WTC11 (cell line): Measurements from ENCODE around the gene NDUFS7. TPM values are rescaled to one million over a fixed set of nuclear protein-coding genes. Genes with fewer than 3 reads are reported as not detected.

Experiments used
- ATAC-seq: fragments of 200-7000 bp; cut with Tn5 transposase; 2 replicates; pipeline ENCODE4 v1.10.0; 2021; ENCODE audit warnings: mild to moderate bottlenecking, moderate library complexity
- CTCF ChIA-PET: fragments of 300-600 bp; sonication (Branson Sonifier 250); formaldehyde crosslinking; loops from one replicate; lab custom pipeline; 2021; ENCODE audit warnings: antibody characterized with exemption; lab: Charles Lee
- POLR2A ChIA-PET: fragments of 350-600 bp; sonication (Branson Sonifier 250); formaldehyde crosslinking; loops from one replicate; lab custom pipeline; 2021; ENCODE audit warnings: antibody characterized with exemption; lab: Charles Lee
- DNase-seq: peaks from one replicate; pipeline ENCODE4 v3.0.0; 2021; ENCODE audit warnings: low spot score
- H3K27ac Mint-ChIP-seq: 2 replicates; pipeline ENCODE4 v1.8.0; 2021; ENCODE audit warnings: mixed read lengths
- H3K27me3 Mint-ChIP-seq: 2 replicates; pipeline ENCODE4 v1.8.0; 2021; ENCODE audit warnings: low read depth, mild to moderate bottlenecking, moderate library complexity, mixed read lengths
- H3K36me3 Mint-ChIP-seq: 2 replicates; pipeline ENCODE4 v1.8.0; 2021; ENCODE audit warnings: mixed read lengths
- H3K4me1 Mint-ChIP-seq: 2 replicates; pipeline ENCODE4 v1.8.0; 2022; ENCODE audit warnings: mixed read lengths
- H3K4me3 Mint-ChIP-seq: 2 replicates; pipeline ENCODE4 v1.8.0; 2021; ENCODE audit warnings: mild to moderate bottlenecking, moderate library complexity, mixed read lengths
- H3K9me3 Mint-ChIP-seq: 2 replicates; pipeline ENCODE4 v1.8.0; 2021; ENCODE audit warnings: mixed read lengths
- CREM ChIP-seq: sonication (generic); formaldehyde crosslinking; IDR thresholded peaks from 2 replicates; pipeline ENCODE4 v1.8.1; 2022; ENCODE audit warnings: mild to moderate bottlenecking, missing genetic modification reagents, moderate library complexity
- ESRRA ChIP-seq: sonication (generic); formaldehyde crosslinking; IDR thresholded peaks from 2 replicates; pipeline ENCODE4 v1.8.1; 2022; ENCODE audit warnings: mild to moderate bottlenecking, missing genetic modification reagents, borderline replicate concordance
- ETV6 ChIP-seq: sonication (generic); formaldehyde crosslinking; IDR thresholded peaks from 2 replicates; pipeline ENCODE4 v1.8.1; 2022; ENCODE audit warnings: mild to moderate bottlenecking, missing genetic modification reagents
- FOXP1 ChIP-seq: sonication (generic); formaldehyde crosslinking; IDR thresholded peaks from 2 replicates; pipeline ENCODE4 v1.8.0; 2022; ENCODE audit warnings: missing genetic modification reagents, mild to moderate bottlenecking, moderate library complexity, borderline replicate concordance
- IRF2 ChIP-seq: sonication (generic); formaldehyde crosslinking; IDR thresholded peaks from 2 replicates; pipeline ENCODE4 v1.8.0; 2022; ENCODE audit warnings: low read depth, missing genetic modification reagents, borderline replicate concordance
- MYBL2 ChIP-seq: sonication (generic); formaldehyde crosslinking; IDR thresholded peaks from 2 replicates; pipeline ENCODE4 v1.8.1; 2023; ENCODE audit warnings: mild to moderate bottlenecking, moderate library complexity, missing genetic modification reagents
- NR2C2 ChIP-seq: sonication (generic); formaldehyde crosslinking; IDR thresholded peaks from 2 replicates; pipeline ENCODE4 v1.8.0; 2022; ENCODE audit warnings: mild to moderate bottlenecking, missing genetic modification reagents
- SMAD3 ChIP-seq: sonication (generic); formaldehyde crosslinking; IDR thresholded peaks from 2 replicates; pipeline ENCODE4 v1.8.0; 2022; ENCODE audit warnings: missing genetic modification reagents, mild to moderate bottlenecking, borderline replicate concordance
- SMAD4 ChIP-seq: sonication (generic); formaldehyde crosslinking; IDR thresholded peaks from 2 replicates; pipeline ENCODE4 v1.8.0; 2022; ENCODE audit warnings: mild to moderate bottlenecking, missing genetic modification reagents
- TEAD1 ChIP-seq: sonication (generic); formaldehyde crosslinking; IDR thresholded peaks from 2 replicates; pipeline ENCODE4 v1.8.0; 2022; ENCODE audit warnings: mild to moderate bottlenecking, missing genetic modification reagents
- TEAD4 ChIP-seq: sonication (generic); formaldehyde crosslinking; IDR thresholded peaks from 2 replicates; pipeline ENCODE4 v1.8.0; 2022; ENCODE audit warnings: mild to moderate bottlenecking, missing genetic modification reagents
- ZNF121 ChIP-seq: sonication (generic); formaldehyde crosslinking; IDR thresholded peaks from 2 replicates; pipeline ENCODE4 v1.8.0; 2023; ENCODE audit warnings: missing genetic modification reagents
- ZNF138 ChIP-seq: sonication (generic); formaldehyde crosslinking; conservative IDR thresholded peaks from 2 replicates; pipeline ENCODE4 v1.8.1; 2022; ENCODE audit warnings: mild to moderate bottlenecking, moderate library complexity, missing genetic modification reagents
- ZNF263 ChIP-seq: sonication (generic); formaldehyde crosslinking; IDR thresholded peaks from 2 replicates; pipeline ENCODE4 v1.8.1; 2022; ENCODE audit warnings: low read depth, mild to moderate bottlenecking, moderate library complexity, missing genetic modification reagents
- ZNF423 ChIP-seq: fragments of 250-450 bp; sonication (Bioruptor Pico); IDR thresholded peaks from 2 replicates; pipeline ENCODE4 v2.1.2; 2022; ENCODE audit warnings: mild to moderate bottlenecking, moderate library complexity
- total RNA-seq: library from RNA; stranded (reverse); gene quantifications from 3 replicates; pipeline ENCODE4 v1.2.3, GENCODE V29; 2021
- TF ChIP-seq, protein P1 (sequence below): fragments of 250-450 bp; sonication (Bioruptor Pico); IDR thresholded peaks from 2 replicates; pipeline ENCODE4 v1.9.0; 2021; ENCODE audit warnings: mild to moderate bottlenecking
- TF ChIP-seq, protein P2 (sequence below): sonication (generic); formaldehyde crosslinking; IDR thresholded peaks from 2 replicates; pipeline ENCODE4 v1.8.1; 2023; ENCODE audit warnings: mild to moderate bottlenecking, missing genetic modification reagents, moderate library complexity
- TF ChIP-seq, protein P3 (sequence below): sonication (generic); formaldehyde crosslinking; IDR thresholded peaks from 2 replicates; pipeline ENCODE4 v1.8.1; 2022; ENCODE audit warnings: missing genetic modification reagents, borderline replicate concordance
- TF ChIP-seq, protein P4 (sequence below): sonication (generic); formaldehyde crosslinking; IDR thresholded peaks from 2 replicates; pipeline ENCODE4 v1.8.1; 2023; ENCODE audit warnings: mild to moderate bottlenecking, missing genetic modification reagents, moderate library complexity
- TF ChIP-seq, protein P5 (sequence below): sonication (generic); formaldehyde crosslinking; IDR thresholded peaks from 2 replicates; pipeline ENCODE4 v1.8.1; 2023; ENCODE audit warnings: mild to moderate bottlenecking, moderate library complexity, missing genetic modification reagents
- TF ChIP-seq, protein P6 (sequence below): sonication (generic); formaldehyde crosslinking; IDR thresholded peaks from 2 replicates; pipeline ENCODE4 v1.8.1; 2023; ENCODE audit warnings: mild to moderate bottlenecking, missing genetic modification reagents

The NDUFS7 gene
- total RNA-seq, 1 experiment from 2014 or later, result 136 TPM

DNA sequence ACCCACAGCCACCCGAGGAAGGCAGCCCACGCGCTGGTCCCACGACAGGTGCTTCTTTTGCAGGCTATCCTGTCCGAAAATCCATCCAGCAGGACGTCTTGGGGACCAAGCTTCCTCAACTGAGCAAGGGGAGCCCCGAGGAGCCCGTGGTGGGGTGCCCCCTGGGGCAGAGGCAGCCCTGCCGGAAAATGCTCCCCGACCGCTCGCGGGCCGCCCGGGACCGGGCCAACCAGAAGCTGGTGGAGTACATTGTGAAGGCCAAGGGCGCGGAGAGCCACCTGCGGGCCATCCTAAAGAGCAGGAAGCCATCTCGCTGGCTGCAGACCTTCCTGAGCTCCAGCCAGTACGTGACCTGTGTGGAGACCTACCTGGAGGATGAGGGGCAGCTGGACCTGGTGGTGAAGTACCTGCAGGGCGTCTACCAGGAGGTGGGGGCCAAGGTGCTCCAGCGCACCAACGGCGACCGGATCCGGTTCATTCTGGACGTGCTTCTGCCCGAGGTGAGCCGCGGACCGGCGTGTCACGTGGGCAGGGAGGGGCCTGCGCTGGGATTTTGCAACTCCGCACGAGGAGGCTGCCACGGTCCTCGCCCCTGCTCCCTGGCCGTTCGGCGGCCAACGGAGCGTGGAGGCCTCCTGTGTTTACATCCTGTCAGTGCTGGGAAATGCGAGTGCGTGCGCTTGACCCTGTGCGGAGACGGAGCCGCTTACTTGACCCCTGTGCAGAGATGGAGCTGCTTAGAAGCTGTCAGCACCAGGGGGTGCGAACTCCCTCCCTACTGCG lies 12.9 kb upstream of the NDUFS7 start:
- Mint-ChIP-seq H3K27ac (no peak overlapping the region), H3K9me3 (no peaks in the 10 kb centered on the region), H3K27me3 (no peaks in the 10 kb centered on the region), H3K36me3 (peaks cover 33% of the 10 kb centered on the region), H3K4me3 (no peak overlapping the region), H3K4me1 (no peaks in the 10 kb centered on the region)
- POLR2A ChIA-PET, result no interaction called here
- TF ChIP-seq CREM (CRISPR knock-in tag), result no peak
- TF ChIP-seq, protein P1, sequence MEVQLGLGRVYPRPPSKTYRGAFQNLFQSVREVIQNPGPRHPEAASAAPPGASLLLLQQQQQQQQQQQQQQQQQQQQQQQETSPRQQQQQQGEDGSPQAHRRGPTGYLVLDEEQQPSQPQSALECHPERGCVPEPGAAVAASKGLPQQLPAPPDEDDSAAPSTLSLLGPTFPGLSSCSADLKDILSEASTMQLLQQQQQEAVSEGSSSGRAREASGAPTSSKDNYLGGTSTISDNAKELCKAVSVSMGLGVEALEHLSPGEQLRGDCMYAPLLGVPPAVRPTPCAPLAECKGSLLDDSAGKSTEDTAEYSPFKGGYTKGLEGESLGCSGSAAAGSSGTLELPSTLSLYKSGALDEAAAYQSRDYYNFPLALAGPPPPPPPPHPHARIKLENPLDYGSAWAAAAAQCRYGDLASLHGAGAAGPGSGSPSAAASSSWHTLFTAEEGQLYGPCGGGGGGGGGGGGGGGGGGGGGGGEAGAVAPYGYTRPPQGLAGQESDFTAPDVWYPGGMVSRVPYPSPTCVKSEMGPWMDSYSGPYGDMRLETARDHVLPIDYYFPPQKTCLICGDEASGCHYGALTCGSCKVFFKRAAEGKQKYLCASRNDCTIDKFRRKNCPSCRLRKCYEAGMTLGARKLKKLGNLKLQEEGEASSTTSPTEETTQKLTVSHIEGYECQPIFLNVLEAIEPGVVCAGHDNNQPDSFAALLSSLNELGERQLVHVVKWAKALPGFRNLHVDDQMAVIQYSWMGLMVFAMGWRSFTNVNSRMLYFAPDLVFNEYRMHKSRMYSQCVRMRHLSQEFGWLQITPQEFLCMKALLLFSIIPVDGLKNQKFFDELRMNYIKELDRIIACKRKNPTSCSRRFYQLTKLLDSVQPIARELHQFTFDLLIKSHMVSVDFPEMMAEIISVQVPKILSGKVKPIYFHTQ (CRISPR knock-in tag), result no peak
- no peak for TF ChIP-seq ZNF263 (CRISPR knock-in tag)
- no peak for TF ChIP-seq ZNF423 (CRISPR knock-in tag)
- no peak for TF ChIP-seq SMAD4 (CRISPR knock-in tag)
- TF ChIP-seq ZNF121 (CRISPR knock-in tag), result no peak
- TF ChIP-seq SMAD3 (CRISPR knock-in tag), result no peak
- no peak for TF ChIP-seq TEAD4
- TF ChIP-seq FOXP1 (CRISPR knock-in tag), result no peak
- TF ChIP-seq, protein P2, sequence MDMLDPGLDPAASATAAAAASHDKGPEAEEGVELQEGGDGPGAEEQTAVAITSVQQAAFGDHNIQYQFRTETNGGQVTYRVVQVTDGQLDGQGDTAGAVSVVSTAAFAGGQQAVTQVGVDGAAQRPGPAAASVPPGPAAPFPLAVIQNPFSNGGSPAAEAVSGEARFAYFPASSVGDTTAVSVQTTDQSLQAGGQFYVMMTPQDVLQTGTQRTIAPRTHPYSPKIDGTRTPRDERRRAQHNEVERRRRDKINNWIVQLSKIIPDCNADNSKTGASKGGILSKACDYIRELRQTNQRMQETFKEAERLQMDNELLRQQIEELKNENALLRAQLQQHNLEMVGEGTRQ (CRISPR knock-in tag), result no peak
- TF ChIP-seq MYBL2 (CRISPR knock-in tag), result no peak
- no peak for TF ChIP-seq ETV6 (CRISPR knock-in tag)
- TF ChIP-seq, protein P3, sequence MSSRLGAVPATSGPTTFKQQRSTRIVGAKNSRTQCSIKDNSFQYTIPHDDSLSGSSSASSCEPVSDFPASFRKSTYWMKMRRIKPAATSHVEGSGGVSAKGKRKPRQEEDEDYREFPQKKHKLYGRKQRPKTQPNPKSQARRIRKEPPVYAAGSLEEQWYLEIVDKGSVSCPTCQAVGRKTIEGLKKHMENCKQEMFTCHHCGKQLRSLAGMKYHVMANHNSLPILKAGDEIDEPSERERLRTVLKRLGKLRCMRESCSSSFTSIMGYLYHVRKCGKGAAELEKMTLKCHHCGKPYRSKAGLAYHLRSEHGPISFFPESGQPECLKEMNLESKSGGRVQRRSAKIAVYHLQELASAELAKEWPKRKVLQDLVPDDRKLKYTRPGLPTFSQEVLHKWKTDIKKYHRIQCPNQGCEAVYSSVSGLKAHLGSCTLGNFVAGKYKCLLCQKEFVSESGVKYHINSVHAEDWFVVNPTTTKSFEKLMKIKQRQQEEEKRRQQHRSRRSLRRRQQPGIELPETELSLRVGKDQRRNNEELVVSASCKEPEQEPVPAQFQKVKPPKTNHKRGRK (CRISPR knock-in tag), result no peak
- TF ChIP-seq ZNF138, result no peak
- no peak for TF ChIP-seq NR2C2
- TF ChIP-seq, protein P4, sequence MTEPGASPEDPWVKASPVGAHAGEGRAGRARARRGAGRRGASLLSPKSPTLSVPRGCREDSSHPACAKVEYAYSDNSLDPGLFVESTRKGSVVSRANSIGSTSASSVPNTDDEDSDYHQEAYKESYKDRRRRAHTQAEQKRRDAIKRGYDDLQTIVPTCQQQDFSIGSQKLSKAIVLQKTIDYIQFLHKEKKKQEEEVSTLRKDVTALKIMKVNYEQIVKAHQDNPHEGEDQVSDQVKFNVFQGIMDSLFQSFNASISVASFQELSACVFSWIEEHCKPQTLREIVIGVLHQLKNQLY (CRISPR knock-in tag), result no peak
- no peak for TF ChIP-seq ESRRA
- ATAC-seq (no peak), DNase-seq (no peak)
- CTCF ChIA-PET, result interaction anchor here (2.1 to 2.8 kb wide), 2 partner anchors 55 to 91 kb away, joined by 10 to 11 read pairs; no protein-coding TSS in a partner anchor

DNA sequence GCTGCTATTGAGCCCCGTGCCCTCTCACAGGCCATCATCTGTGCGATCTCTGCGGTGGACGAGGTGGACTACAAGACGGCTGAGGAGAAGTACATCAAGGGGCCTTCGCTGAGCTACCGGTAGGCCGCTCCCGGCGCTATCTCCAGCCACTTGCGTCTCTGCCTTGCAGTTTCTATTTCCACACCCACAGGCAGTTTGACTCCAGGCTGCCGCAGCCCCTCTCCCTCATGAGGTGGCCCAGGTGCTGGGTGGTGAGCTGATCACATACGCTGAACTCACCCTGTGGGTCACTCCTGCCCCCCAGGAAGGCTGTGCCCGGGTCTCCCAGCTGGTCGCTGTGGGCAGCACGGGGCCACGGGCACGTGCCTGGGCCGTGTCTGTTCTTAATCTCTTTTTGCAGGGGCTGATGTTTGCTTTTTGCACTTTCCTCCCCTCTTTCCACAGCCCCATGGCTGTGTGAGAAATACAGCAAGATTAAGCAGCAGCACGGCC lies 10.6 kb upstream of the NDUFS7 start:
- Mint-ChIP-seq H3K27me3 (no peaks in the 10 kb centered on the region), H3K36me3 (peaks cover 39% of the 10 kb centered on the region)
- ATAC-seq, result no peak
- TF ChIP-seq IRF2 (CRISPR knock-in tag) (no peak), TEAD1 (CRISPR knock-in tag) (no peak)
- TF ChIP-seq, protein P5, sequence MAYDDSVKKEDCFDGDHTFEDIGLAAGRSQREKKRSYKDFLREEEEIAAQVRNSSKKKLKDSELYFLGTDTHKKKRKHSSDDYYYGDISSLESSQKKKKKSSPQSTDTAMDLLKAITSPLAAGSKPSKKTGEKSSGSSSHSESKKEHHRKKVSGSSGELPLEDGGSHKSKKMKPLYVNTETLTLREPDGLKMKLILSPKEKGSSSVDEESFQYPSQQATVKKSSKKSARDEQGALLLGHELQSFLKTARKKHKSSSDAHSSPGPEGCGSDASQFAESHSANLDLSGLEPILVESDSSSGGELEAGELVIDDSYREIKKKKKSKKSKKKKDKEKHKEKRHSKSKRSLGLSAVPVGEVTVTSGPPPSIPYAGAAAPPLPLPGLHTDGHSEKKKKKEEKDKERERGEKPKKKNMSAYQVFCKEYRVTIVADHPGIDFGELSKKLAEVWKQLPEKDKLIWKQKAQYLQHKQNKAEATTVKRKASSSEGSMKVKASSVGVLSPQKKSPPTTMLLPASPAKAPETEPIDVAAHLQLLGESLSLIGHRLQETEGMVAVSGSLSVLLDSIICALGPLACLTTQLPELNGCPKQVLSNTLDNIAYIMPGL, result no peak
- TF ChIP-seq, protein P6, sequence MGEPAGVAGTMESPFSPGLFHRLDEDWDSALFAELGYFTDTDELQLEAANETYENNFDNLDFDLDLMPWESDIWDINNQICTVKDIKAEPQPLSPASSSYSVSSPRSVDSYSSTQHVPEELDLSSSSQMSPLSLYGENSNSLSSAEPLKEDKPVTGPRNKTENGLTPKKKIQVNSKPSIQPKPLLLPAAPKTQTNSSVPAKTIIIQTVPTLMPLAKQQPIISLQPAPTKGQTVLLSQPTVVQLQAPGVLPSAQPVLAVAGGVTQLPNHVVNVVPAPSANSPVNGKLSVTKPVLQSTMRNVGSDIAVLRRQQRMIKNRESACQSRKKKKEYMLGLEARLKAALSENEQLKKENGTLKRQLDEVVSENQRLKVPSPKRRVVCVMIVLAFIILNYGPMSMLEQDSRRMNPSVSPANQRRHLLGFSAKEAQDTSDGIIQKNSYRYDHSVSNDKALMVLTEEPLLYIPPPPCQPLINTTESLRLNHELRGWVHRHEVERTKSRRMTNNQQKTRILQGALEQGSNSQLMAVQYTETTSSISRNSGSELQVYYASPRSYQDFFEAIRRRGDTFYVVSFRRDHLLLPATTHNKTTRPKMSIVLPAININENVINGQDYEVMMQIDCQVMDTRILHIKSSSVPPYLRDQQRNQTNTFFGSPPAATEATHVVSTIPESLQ, result no peak

More for the DNA sequence above, 10.6 kb upstream of the NDUFS7 start:
- Mint-ChIP-seq H3K4me1 (no peaks in the 10 kb centered on the region), H3K9me3 (no peaks in the 10 kb centered on the region), H3K4me3 (no peak overlapping the region), H3K27ac (no peak overlapping the region)
- ChIA-PET CTCF (interaction anchor here (0.6 to 2.8 kb wide), 4 partner anchors 9 to 127 kb away, joined by 3 to 11 read pairs (median 7); no protein-coding TSS in a partner anchor), POLR2A (no interaction called here)
- DNase-seq, result no peak
